Activated T-helper 9 cell treated with anti-CD3 and anti-CD28 coated beads, Interleukin-2, amount 50 U/mL, for 16 hours (primary cell): Measurements from ENCODE around the gene ZNF778.

Experiments
- DNase-seq: peaks from one replicate; pipeline ENCODE4 v3.0.0-alpha.2; 2020; ENCODE audit warnings: low read depth

Gene ZNF778

DNA sequence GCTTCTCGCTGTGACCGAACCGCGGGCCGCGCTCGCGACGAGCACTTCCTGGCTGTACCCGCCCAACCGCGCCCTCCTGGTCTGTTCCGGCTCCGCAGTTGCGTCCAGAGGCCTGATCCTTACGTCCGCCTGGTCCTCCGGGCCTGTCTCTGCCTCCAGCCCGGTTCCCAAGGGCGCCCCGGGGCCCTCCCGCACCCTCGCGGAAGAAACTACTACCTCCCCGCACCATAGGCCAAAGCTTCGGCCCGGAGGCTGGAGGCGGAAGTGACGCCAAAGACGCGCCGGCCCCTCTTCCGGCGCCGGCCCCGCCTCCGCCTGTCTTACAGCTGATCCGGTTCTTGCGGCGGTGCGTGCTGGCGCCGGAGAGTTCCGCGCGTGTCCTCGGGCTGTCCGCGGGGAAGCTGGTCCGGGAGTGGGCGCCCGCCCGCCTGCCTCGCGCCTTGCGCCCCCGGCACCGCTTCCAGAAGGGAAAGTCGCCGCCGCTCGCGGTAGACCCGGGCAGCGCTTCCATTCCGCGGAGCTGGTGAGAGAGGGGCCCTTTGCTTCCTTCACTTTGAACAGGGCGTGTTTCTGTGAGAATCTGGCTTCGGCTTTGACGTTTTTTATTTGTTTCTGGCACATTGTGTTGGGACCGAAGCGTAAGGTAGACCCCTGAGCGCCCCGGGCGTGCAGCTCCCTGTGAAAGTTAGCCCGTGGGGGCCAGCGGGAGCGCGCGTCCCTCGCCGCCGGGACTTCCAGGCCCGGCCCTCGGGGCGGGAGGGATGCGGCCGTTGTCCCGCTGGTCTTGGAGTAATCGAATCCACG is at the start of gene ZNF778:
ZNF778 (plus strand) TSS at position 316 of the 804 bp plus-strand sequence. CDS start 3,425 bp downstream, outside the sequence.
- DNase-seq: peak; percentile 73

GRCh38 chr16:89168381-89169189 is 48.9 kb upstream of the ZNF778 start:
- no peak for DNase-seq

GRCh38 chr16:89169778-89170177 is 47.7 kb upstream of the ZNF778 start:
- DNase-seq: no peak

DNA sequence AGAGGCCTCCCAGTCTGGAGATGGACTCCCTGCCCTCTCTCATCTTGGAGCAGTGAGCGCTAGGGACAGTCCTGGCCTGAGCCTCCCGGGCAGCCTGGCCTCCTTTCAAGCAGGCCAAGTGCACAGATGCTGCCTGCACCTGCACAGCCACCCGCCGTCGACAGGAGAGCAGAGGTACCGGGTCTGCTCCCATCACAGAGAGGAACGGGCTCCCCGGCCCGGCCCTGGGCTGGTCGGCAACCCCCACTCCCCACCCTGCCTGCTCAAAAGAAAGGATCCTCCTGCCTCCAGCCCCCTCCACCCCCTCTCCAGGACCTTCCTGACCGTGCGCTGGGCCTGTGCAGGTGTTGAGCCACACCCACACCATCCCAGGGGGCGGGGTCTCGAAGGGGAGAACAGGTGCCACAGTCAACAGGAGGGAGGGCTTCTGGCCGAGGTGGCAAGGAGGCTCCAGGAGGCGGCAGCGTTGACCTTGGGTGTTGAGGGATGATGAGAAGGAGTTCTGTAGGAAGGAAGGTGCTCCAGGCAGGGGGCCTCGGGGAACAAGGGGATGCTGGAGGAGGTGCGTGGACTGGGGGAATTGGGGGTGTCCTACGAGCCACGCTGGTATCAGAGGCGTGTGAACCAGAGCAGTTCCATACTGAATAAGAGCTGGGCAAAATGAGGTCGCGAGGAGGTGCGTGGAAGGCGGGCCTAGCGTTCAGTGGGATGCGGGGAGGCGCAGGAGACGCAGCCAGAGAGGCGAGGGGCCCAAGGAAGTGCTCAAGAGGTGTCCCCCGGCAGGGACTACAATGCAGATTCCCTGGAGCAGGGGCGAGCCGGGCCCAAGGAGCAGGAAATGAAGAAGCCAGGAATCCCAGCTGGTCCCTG is 46.9 kb upstream of the ZNF778 start:
- no peak for DNase-seq

- DNase-seq: peak; percentile 93
These were observed 46.0 kb upstream of the ZNF778 start, which contains the start of gene CDH15 for GRCh38 chr16:89171216-89172170. Gene CDH15 (plus strand): TSS chr16:89171748. CDS start chr16:89171832, 84 bp downstream.

GRCh38 chr16:89172171-89172527 is 45.4 kb upstream of the ZNF778 start:
- DNase-seq: no peak

GRCh38 chr16:89172528-89173173 is 44.9 kb upstream of the ZNF778 start:
- no peak for DNase-seq

DNA sequence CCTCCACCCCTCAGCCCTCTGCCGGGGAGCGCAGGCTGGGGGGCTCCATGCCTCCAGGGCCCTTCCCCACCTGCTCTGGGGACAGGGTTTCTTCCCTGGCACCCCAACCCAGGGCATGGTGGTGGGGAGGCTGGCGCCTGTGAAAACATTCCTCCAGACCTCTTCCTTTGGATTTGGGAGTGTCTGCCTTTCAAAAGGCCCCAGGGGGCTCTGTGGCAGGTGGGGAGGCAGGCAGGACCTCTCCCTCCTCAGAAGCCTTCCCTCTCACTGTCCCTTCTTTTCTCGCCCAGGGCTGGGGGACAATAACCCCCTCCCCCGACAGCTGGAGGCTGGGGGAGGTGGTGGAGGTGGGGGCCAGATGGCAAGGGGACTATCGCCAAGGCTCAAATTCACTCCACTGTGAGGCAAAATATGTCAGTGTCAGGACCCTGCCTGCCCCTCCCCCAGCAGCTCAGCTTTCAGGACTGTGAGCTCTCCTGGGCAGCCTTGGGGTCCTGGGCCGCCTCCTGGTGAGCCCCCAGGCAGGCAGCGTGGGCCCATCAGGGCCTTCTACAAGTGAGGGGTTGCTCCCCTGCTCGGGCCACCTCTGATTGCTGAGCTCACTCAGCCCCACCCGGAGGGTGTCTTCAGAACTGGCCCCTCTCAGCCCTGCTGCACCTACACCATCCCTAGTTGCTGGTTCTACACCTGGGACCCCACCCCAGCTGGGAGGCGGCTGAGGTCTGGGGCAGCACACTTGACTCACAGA is 44.2 kb upstream of the ZNF778 start:
- no peak for DNase-seq

GRCh38 chr16:89174055-89174827 is 43.3 kb upstream of the ZNF778 start:
- DNase-seq: no peak

DNA sequence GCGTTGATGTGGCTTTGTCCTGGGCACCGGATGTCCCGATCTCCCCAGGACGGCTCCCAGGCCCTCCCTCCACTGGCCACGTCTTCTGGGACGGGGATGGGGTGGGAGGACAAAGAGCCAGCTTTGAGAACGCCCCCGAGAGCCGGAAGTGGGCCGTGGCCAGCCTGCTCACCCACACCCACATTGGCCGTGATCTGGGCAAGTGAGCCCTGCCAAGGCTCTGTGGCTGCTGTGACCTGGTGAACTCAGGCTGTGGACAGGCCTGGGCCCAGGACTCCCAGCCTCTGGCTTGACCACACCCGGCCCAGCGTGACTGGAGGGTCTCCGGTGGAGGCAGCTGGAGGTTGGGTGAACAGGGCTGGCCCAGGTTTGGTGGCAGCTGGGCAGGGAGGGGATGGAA is 42.6 kb upstream of the ZNF778 start:
- DNase-seq: no peak

DNA sequence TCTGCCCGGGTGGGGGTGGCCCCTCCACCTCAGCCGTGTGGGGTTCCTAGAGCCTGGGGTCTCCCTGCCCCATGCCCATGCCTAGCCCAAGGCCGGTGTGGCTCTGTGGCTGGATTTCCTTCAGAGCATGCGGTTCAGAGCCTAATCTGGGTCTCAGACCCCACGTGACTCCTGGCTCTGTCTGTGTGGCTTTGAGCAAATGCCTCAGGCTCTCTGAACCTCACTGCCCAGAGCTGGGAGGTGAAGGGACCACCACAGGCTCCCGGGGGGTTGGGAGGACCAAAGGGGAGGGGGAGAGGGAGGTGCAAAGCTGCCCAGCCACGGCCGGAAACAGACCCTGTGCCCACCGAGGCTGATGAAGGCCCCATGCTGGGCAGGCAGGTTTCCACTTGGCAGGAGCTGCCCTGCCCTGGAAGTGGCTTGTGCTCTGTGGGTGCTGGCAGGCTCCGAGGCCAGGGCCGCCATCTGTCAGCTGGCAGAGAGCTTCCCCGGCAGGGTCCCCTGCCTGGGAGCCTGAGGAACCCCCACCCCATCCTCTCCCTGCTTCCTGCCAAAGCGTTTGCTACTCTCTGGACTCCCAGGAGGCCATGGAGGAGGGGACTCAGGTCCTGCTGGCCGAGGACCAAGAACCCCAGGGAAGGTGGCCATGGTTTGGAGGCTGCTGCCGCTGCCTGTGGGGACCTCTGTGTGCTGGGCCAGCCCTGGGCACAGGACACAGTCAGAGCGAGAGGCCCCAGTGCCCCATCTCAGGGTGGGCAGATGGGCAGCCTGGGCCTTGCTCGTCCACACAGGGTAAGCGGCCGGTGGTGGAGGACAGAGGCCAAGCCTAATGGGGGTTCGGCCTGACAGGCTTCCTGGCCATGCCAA is 42.0 kb upstream of the ZNF778 start:
- no peak for DNase-seq

GRCh38 chr16:89176147-89176690 is 41.3 kb upstream of the ZNF778 start:
- DNase-seq: no peak

DNA sequence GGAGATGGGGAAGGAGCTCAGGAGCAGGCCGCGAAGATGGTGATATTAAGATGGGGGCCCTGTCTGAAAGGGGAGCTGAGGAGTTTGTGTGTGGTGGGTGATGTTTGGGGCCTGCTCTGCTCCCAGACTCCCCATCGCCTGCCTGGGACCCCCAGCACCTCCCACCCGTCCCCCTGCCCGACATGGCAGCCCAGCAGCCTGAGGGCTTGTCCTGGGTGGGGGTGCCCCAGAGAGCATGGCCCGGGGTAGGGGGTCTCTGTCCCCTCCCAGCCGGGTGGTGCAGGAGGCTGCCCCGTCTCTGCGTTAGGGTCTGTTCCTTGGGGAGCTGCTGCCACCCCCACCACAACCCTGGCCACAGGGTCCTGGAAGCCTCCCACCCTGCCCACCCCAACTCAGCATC is 40.8 kb upstream of the ZNF778 start:
- DNase-seq: no peak

- no peak for DNase-seq
These were observed 40.0 kb upstream of the ZNF778 start for GRCh38 chr16:89177501-89177900.

GRCh38 chr16:89178453-89179147 is 38.9 kb upstream of the ZNF778 start:
- no peak for DNase-seq

- DNase-seq: no peak
These were observed 38.4 kb upstream of the ZNF778 start for GRCh38 chr16:89179148-89179484.

- DNase-seq: no peak
These were observed 37.7 kb upstream of the ZNF778 start for GRCh38 chr16:89179656-89180315.
